Smooth muscle cell (in vitro differentiated cells): ENCODE data around the gene VOPP1. TPM values are rescaled to one million over a fixed set of nuclear protein-coding genes. Genes with fewer than 3 reads are reported as not detected.

Source experiments
- DNase-seq: peaks from one replicate; lab custom pipeline; 2025; ENCODE audit not compliant: unreplicated experiment; lab: John Stamatoyannopoulos, UW
- H2AFZ ChIP-seq: fragments of 200-600 bp; sonication (generic); 2 replicates; pipeline ENCODE4 v1.6.0; 2016; ENCODE audit warnings: antibody characterized with exemption, low read depth, mild to moderate bottlenecking
- H3F3A ChIP-seq: fragments of 200-600 bp; sonication (generic); 2 replicates; pipeline ENCODE4 v1.6.0; 2017; ENCODE audit warnings: antibody characterized with exemption, low read depth
- H3K27ac ChIP-seq: fragments of 200-600 bp; sonication (generic); 2 replicates; pipeline ENCODE4 v1.5.1; 2016; ENCODE audit warnings: low read depth, mild to moderate bottlenecking
- H3K27me3 ChIP-seq: fragments of 200-600 bp; sonication (generic); 2 replicates; pipeline ENCODE4 v1.6.1; 2016; ENCODE audit warnings: low read depth, mild to moderate bottlenecking
- H3K36me3 ChIP-seq: fragments of 200-600 bp; sonication (generic); 2 replicates; pipeline ENCODE4 v1.5.1; 2016; ENCODE audit warnings: low read depth
- H3K4me1 ChIP-seq: fragments of 200-600 bp; sonication (generic); 2 replicates; pipeline ENCODE4 v1.5.1; 2016; ENCODE audit warnings: low read depth
- H3K4me2 ChIP-seq: fragments of 200-600 bp; sonication (generic); 2 replicates; pipeline ENCODE4 v1.6.0; 2016; ENCODE audit warnings: mild to moderate bottlenecking
- H3K4me3 ChIP-seq: fragments of 200-600 bp; sonication (generic); 2 replicates; pipeline ENCODE4 v1.5.1; 2016; ENCODE audit warnings: mild to moderate bottlenecking
- H3K79me2 ChIP-seq: fragments of 200-600 bp; sonication (generic); 2 replicates; pipeline ENCODE4 v1.6.0; 2016; ENCODE audit warnings: low read depth, mild to moderate bottlenecking
- H3K9ac ChIP-seq: fragments of 200-600 bp; sonication (generic); 2 replicates; pipeline ENCODE4 v1.6.0; 2016; ENCODE audit warnings: low read depth
- H3K9me3 ChIP-seq: fragments of 200-600 bp; sonication (generic); replicated peaks from 2 replicates; pipeline ENCODE4 v1.5.1; 2016; ENCODE audit warnings: low read depth
- H4K20me1 ChIP-seq: fragments of 200-600 bp; sonication (generic); 2 replicates; pipeline ENCODE4 v1.6.0; 2016; ENCODE audit warnings: low read depth
- WGBS: methylation state at CpG from one replicate; pipeline ENCODE4 v1.1.7; 2016; ENCODE audit warnings: low lambda C conversion rate; 5-methylcytosine and 5-hydroxymethylcytosine counted together
- polyA plus RNA-seq: library from polyadenylated mRNA; unstranded; fragments of >200 nt; fragmentation: Nextera tagmentation; extraction: Ambion mirVana; gene quantifications from 2 replicates; pipeline ENCODE4 v1.2.1, GENCODE V29; 2016
- total RNA-seq: library from RNA; depleted of rRNA; stranded (reverse); fragments of >200 nt; gene quantifications from 2 replicates; pipeline ENCODE4 v1.2.3, GENCODE V29; 2014
- TF ChIP-seq, protein P1 (sequence below): fragments of 200-600 bp; sonication (generic); IDR thresholded peaks from 2 replicates; pipeline ENCODE4 v1.5.1; 2017; ENCODE audit warnings: borderline replicate concordance, mild to moderate bottlenecking, antibody characterized with exemption; ENCODE audit not compliant: insufficient read depth, poor library complexity, severe bottlenecking

VOPP1 gene
- total and polyA plus RNA-seq, 2 experiments from 2014 or later, result 18.3 to 26.6 TPM

DNA sequence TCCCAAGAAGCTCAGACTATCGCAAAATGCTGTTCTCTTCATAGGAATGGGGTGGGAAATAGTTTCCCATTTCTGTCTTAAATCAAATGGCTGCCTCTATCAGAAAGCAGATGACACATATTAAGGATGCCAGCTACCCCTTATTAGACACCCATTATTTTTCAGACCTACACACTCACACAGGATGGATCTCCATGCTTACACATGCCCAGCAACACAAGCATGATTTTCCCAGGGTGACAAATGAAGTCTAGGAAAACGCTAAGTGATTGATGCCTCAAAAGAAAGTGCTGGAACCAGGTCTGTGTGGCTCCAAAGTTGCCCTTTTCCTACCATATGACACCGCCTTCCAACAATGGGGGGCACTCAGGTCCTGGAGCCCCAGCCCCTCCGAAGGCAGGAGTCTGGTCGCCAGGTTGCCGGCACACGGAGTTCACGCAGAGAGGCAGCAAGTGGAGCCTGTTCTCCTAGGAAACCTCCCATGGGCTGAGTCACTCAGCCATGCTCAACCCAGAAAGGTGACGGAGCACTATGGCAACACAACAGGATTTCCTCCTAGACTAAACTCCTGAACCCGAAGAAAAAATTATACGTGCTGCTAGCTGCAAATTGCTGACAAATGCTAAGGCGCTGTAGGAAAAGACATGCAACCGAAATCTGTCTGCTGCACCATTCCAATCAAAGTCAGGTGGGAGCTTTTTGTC, 19.8 kb downstream of the VOPP1 start:
- Histone ChIP-seq H2AFZ (no peak overlapping the region), H3F3A (no peaks in the 10 kb centered on the region), H3K4me3 (no peak overlapping the region), H3K79me2 (peaks cover 5% of the 10 kb centered on the region), H3K36me3 (no peaks in the 10 kb centered on the region), H3K4me1 (no peaks in the 10 kb centered on the region), H3K9ac (peak overlapping the region; percentile 52), H3K27me3 (no peaks in the 10 kb centered on the region), H3K4me2 (peak overlapping the region; percentile 50), H4K20me1 (peaks cover 89% of the 10 kb centered on the region), H3K9me3 (no peaks in the 10 kb centered on the region), H3K27ac (peak overlapping the region; percentile 61)
- WGBS, result 68% methylated on average over 13 of the region's 13 CpGs
- TF ChIP-seq, protein P1, sequence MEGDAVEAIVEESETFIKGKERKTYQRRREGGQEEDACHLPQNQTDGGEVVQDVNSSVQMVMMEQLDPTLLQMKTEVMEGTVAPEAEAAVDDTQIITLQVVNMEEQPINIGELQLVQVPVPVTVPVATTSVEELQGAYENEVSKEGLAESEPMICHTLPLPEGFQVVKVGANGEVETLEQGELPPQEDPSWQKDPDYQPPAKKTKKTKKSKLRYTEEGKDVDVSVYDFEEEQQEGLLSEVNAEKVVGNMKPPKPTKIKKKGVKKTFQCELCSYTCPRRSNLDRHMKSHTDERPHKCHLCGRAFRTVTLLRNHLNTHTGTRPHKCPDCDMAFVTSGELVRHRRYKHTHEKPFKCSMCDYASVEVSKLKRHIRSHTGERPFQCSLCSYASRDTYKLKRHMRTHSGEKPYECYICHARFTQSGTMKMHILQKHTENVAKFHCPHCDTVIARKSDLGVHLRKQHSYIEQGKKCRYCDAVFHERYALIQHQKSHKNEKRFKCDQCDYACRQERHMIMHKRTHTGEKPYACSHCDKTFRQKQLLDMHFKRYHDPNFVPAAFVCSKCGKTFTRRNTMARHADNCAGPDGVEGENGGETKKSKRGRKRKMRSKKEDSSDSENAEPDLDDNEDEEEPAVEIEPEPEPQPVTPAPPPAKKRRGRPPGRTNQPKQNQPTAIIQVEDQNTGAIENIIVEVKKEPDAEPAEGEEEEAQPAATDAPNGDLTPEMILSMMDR, result no peak
- DNase-seq, result no peak

DNA sequence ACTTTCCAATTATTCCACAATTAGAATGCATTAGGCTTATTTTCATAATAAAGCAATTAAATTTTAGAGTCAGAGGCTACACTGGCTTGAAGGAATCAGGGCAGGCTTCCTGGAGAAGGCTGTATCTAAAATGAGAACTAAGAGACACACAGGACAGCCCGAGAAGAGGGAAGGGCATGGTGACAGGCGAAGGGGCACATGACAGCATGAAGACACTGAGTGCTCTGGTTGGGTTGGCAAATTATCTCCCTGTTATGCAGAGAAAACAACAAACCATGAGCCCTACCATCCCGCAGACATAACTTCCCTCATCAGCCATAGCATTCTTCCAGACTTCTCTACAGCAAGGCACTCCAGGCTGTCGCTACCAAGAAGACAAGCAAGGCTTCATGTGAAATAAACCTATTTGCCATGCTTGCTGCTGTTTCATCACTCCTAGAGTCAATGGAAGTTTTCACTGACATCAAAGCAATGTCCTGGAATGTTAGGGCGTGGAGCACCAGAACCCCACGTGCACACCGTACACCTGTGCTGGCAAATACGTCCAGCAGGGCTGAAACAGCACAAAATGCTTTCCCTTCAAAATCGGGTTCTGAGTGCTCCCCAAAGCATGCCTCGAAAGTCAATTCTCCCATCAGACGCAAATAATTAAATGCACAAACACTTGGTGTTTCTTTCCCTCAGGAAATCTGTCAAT, 21.3 kb downstream of the VOPP1 start:
- H2AFZ ChIP-seq, result no peak overlapping the region
- TF ChIP-seq, protein P1, result no peak
- peaks cover 10% of the 10 kb centered on the region for H3K79me2 ChIP-seq
- H3K4me2 ChIP-seq, result no peak overlapping the region
- no peak overlapping the region for H3K27ac ChIP-seq
- H3K4me1 ChIP-seq, result peaks cover 7% of the 10 kb centered on the region
- DNase-seq, result no peak
- H3K9ac ChIP-seq, result no peak overlapping the region
- H3K4me3 ChIP-seq, result no peak overlapping the region
- no peaks in the 10 kb centered on the region for H3K9me3 ChIP-seq
- H4K20me1 ChIP-seq, result peaks cover 92% of the 10 kb centered on the region
- 94% methylated on average over 11 of the region's 11 CpGs for WGBS
- no peaks in the 10 kb centered on the region for H3F3A ChIP-seq
- H3K36me3 ChIP-seq, result no peaks in the 10 kb centered on the region
- no peaks in the 10 kb centered on the region for H3K27me3 ChIP-seq

DNA sequence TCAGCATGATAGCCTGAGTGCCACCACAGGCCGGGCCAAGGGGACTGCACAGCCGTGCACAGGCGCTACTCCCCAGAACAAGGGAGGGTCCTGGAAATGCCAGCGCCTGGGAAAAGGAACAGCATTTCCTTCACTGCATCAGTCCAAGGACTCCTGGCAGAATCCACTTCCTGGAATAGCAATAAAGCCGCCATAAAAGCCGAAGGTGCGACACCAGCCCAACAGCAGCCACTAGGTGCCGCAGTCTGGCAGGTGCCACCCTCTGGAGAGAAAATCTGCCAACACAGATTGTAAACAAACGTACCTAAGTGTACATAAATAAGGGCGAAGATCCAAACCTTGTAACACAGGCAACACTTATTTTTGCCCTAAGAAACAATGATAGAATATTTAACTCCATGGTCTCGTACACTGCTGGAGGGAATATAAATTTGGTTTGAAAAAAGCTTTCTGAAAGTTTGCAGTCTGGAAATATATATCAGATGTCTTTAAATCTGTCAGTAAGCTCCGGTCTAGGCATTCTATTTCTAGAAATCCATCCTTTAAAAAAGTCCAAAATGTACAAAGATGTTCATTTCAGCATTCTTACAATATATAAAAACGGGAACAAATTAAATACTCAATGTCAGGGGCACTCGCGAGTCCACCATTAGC, 22.2 kb downstream of the VOPP1 start:
- H3K4me2 ChIP-seq, result no peak overlapping the region
- H3K9me3 ChIP-seq, result no peaks in the 10 kb centered on the region
- TF ChIP-seq, protein P1, result no peak
- peaks cover 7% of the 10 kb centered on the region for H3K4me1 ChIP-seq
- no peak overlapping the region for H3K9ac ChIP-seq
- H3K27ac ChIP-seq, result no peak overlapping the region
- no peaks in the 10 kb centered on the region for H3K36me3 ChIP-seq
- H3K79me2 ChIP-seq, result peaks cover 10% of the 10 kb centered on the region
- peaks cover 91% of the 10 kb centered on the region for H4K20me1 ChIP-seq
- no peaks in the 10 kb centered on the region for H3F3A ChIP-seq
- H3K27me3 ChIP-seq, result no peaks in the 10 kb centered on the region
- H2AFZ ChIP-seq, result no peak overlapping the region
- WGBS, result 96% methylated on average over 15 of the region's 15 CpGs
- DNase-seq, result no peak
- H3K4me3 ChIP-seq, result no peak overlapping the region
